Neural crest cell (in vitro differentiated cells): Measurements from ENCODE around the gene SNED1. TPM values are rescaled to one million over a fixed set of nuclear protein-coding genes. Genes with fewer than 3 reads are reported as not detected.
"Not testable (repeated sequence)": the region's sequence is repeated elsewhere in the genome, so short reads cannot be mapped to it uniquely, and the experiment has no call there.

Experiments
- DNase-seq: peaks from one replicate; pipeline ENCODE4 v3.0.0; 2021; ENCODE audit warnings: low read depth, mixed read lengths, low spot score
- H3K27ac Mint-ChIP-seq: one replicate; pipeline ENCODE4 v1.8.0; 2021; ENCODE audit warnings: mild to moderate bottlenecking, mixed read lengths; ENCODE audit not compliant: unreplicated experiment
- H3K27me3 Mint-ChIP-seq: 2 replicates; pipeline ENCODE4 v1.8.0; 2021; ENCODE audit warnings: low read depth, mild to moderate bottlenecking, mixed read lengths
- H3K36me3 Mint-ChIP-seq: 2 replicates; pipeline ENCODE4 v1.8.0; 2021; ENCODE audit warnings: low read depth, mild to moderate bottlenecking, mixed read lengths
- H3K4me1 Mint-ChIP-seq: 2 replicates; pipeline ENCODE4 v1.8.0; 2021; ENCODE audit warnings: mixed read lengths
- H3K4me3 Mint-ChIP-seq: one replicate; pipeline ENCODE4 v1.8.0; 2021; ENCODE audit warnings: mild to moderate bottlenecking, mixed read lengths
- H3K9me3 Mint-ChIP-seq: 2 replicates; pipeline ENCODE4 v1.8.0; 2021; ENCODE audit warnings: mixed read lengths
- total RNA-seq: library from RNA; stranded (reverse); gene quantifications from 2 replicates; pipeline ENCODE4 v1.2.1, GENCODE V29; 2021
- TF ChIP-seq, protein P1 (sequence below): fragments of 200-600 bp; sonication (generic); conservative IDR thresholded peaks from 2 replicates; pipeline ENCODE4 v1.5.0; 2021; ENCODE audit warnings: antibody characterized with exemption, mild to moderate bottlenecking

Gene SNED1
- total RNA-seq, 1 donor from 2014 or later: 0.30 TPM

DNA sequence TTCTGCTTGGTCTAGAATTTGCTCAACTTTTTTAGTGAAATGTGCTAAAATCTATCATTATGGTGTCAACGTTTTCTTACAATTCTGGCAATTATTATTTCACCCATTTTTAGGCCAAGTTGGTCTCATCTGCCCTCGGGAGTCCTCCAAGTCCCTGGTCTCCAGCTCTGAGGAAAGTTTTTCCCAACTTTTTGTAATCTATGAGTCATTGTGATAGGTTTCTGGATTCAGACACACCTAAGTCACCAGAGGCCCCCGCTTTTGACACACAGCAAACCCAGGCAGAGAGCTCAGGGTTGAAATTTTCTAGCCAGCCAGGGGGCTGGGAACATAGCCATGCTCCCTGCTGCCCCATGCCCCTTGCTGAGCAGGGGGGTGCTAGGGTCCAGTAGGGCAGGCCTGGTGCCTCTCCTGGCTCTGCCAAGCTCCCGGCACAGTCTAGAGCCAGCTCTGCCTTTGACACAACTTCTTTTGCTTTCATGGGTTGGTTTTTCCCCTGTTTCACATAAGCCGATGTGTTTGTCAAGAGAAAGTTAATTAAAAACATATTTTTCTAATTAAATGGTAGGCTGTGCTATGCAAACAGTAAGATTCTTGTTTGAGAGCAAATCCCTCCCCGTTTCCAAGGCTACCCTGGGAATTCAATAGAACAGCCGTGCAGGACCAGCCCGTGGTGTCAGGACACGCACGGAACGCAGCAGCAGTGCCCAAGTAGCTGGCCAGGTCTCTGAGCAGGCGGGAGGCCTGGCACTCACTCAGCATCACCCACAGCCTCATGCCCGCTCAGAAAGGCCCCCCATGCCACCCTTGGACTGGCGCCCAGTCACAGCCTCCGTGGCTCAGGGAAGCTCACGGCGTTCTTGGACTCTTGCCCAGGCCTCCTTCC is 25.5 kb upstream of the SNED1 start:
- Mint-ChIP-seq H3K4me3 (no peak overlapping the region), H3K4me1 (peaks cover 9% of the 10 kb centered on the region), H3K36me3 (no peaks in the 10 kb centered on the region), H3K27ac (no peak overlapping the region), H3K9me3 (peaks cover 3% of the 10 kb centered on the region), H3K27me3 (peaks cover 21% of the 10 kb centered on the region)
- TF ChIP-seq, protein P1, sequence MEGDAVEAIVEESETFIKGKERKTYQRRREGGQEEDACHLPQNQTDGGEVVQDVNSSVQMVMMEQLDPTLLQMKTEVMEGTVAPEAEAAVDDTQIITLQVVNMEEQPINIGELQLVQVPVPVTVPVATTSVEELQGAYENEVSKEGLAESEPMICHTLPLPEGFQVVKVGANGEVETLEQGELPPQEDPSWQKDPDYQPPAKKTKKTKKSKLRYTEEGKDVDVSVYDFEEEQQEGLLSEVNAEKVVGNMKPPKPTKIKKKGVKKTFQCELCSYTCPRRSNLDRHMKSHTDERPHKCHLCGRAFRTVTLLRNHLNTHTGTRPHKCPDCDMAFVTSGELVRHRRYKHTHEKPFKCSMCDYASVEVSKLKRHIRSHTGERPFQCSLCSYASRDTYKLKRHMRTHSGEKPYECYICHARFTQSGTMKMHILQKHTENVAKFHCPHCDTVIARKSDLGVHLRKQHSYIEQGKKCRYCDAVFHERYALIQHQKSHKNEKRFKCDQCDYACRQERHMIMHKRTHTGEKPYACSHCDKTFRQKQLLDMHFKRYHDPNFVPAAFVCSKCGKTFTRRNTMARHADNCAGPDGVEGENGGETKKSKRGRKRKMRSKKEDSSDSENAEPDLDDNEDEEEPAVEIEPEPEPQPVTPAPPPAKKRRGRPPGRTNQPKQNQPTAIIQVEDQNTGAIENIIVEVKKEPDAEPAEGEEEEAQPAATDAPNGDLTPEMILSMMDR: no peak
- no peak for DNase-seq

DNA sequence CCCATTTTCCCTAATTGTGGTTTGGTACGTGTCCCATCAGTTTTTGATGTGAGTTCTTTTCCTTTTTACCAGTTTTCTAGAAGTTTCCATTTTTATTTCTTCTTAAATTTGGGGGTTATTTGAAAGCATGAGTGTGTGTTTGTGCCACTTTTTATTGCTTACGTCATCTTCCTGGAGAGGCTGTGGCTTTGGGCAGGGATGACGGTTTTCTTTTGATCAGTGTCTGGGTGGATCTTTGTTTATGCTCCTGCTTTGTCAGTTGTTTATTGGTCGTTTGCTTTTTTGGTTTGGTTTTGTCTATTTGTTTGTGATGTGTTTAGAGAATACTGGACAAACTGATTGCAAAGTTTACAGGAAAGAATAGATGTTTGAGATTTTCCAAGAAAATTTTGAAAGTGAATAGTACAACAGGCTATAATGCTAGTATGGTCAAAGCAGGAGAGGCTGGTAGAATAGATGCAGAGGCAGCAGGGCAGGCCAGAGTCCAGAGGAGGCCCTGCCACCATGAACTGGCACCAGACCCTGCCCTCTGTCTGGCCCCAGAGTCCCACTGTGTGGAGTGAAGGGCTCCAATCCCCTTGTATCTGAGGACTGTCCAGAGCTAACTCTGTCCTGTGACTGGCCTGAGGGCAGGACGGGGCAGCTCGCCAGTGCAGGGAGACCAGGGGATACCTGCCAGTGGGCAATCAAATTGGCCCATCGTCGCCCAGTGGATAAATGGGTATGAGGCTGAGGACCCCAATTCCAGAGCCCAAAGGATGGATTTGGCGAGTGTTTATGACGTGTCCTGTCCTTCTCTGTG is 23.4 kb upstream of the SNED1 start:
- Mint-ChIP-seq H3K36me3 (no peaks in the 10 kb centered on the region), H3K27ac (no peak overlapping the region), H3K4me3 (no peak overlapping the region), H3K9me3 (peaks cover 3% of the 10 kb centered on the region), H3K4me1 (peaks cover 9% of the 10 kb centered on the region), H3K27me3 (peaks cover 21% of the 10 kb centered on the region)
- no peak for DNase-seq
- TF ChIP-seq, protein P1: no peak

DNA sequence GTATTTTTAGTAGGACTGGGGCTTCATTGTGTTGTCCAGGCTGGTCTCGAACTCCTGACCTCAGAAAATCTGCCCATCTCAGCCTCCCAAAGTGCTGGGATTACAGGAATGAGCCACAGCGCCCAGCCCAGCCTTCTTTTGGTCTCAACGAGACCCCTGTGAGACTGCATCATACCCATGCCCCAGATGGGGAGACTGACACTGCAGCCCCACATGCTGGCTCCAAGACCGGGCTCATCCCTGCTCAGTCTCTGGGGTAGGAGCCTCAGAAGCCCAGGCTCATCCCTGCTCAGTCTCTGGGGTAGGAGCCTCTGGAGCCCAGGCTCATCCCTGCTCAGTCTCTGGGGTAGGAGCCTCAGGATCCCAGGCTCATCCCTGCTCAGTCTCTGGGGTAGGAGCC is 22.5 kb upstream of the SNED1 start:
- H3K36me3 Mint-ChIP-seq, H3K4me1 Mint-ChIP-seq, DNase-seq, H3K27ac Mint-ChIP-seq, H3K9me3 Mint-ChIP-seq, H3K4me3 Mint-ChIP-seq: not testable (repeated sequence)
- peaks cover 21% of the 10 kb centered on the region for H3K27me3 Mint-ChIP-seq

DNA sequence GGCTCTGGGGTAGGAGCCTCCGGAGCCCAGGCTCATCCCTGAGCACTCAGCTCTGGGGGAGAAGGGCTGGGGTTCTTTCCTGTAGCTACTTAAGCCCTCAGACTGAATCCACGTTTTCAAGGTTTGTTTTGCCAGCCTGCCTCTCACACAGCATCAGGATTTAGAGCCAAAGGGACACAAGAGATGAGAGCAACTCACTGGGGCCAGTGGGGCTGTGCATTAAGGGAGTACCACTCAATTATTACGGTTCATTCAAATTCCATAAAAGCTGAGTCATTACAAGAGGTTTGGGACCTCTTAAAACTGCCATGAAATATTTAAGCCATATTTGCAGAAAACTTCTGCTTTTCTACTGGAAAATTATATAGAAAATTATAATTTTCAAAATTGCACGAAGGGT is 17.1 kb upstream of the SNED1 start:
- DNase-seq: no peak
- Mint-ChIP-seq H3K9me3 (no peaks in the 10 kb centered on the region), H3K36me3 (no peaks in the 10 kb centered on the region), H3K27me3 (peaks cover 39% of the 10 kb centered on the region), H3K27ac (no peak overlapping the region), H3K4me1 (no peaks in the 10 kb centered on the region), H3K4me3 (no peak overlapping the region)
- TF ChIP-seq, protein P1: no peak

DNA sequence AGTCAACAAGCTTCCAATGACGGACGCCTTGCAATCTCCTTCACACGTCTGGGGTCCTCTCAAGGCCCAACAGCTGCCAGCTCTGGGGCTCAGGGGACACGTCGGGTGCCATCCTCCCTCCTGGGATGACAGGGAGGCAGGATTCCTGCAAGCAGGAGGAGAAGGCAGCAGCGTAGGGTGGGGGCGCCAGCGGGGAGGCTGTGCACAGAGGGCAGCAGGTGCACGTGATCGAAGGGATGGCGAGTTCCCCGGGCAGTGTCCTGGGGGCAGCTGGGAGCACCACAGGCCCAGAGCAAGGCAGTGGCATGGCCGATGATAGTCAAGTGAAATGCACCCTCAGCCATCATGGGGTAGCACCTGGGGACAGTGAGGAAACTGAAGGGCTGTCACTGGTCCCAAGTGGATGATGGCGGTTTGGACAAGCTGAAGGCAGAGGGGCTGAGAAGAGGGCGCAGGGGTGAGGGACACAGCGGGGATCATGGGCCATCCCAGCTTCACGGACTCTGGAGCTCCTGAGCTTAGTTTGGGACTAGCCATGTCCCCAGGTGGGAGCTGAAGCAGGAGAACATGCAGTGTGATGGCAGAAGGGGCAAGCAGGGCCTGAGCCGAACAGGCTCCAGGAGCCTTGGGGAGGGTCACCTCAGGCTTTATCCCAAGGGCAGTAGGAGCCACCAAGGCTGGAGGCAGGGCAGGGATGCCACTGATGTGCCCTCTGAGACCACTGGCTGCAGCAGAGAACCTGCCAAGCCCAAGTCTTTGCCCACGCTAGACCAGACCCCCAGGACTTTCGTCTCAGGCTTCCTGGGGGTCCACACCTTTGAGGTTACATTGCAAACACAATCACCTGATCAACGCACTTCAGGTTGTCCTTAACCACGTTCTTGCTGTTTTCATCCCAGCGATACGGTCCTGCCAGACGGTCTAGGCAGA is 16.3 kb upstream of the SNED1 start:
- DNase-seq: no peak
- Mint-ChIP-seq H3K27me3 (peaks cover 39% of the 10 kb centered on the region), H3K4me3 (no peak overlapping the region), H3K27ac (no peak overlapping the region), H3K4me1 (no peaks in the 10 kb centered on the region), H3K9me3 (no peaks in the 10 kb centered on the region), H3K36me3 (no peaks in the 10 kb centered on the region)
- TF ChIP-seq, protein P1: no peak
